K562 (cell line): ENCODE measurements around the gene ACTR3C. TPM values are rescaled to one million over a fixed set of nuclear protein-coding genes. Genes with fewer than 3 reads are reported as not detected.

Experiments
- ETV6 ChIP-seq, 3 experiments: fragments of 150-350 bp in 1 of 3; sonication (generic) in 1 of 3; formaldehyde crosslinking in 1 of 3; IDR thresholded peaks; 2 replicates each; pipeline versions ENCODE4 v1.6.1 to v1.8.0; 2014 to 2022; ENCODE audit warnings: borderline replicate concordance in 2 of 3, low read depth in 2 of 3, antibody characterized with exemption in 1 of 3, low read length in 1 of 3, mild to moderate bottlenecking in 1 of 3, missing genetic modification reagents in 1 of 3
- GATAD2B ChIP-seq: fragments of 450-650 bp; IDR thresholded peaks from 2 replicates; pipeline ENCODE4 v1.6.1; 2017; ENCODE audit warnings: mild to moderate bottlenecking, borderline replicate concordance
- GTF2A2 ChIP-seq: IDR thresholded peaks from 2 replicates; pipeline ENCODE4 v1.6.1; 2016; ENCODE audit warnings: mild to moderate bottlenecking, missing genetic modification characterization, missing compliant biosample characterization
- GTF2F1 ChIP-seq: IDR thresholded peaks from 2 replicates; pipeline ENCODE4 v1.6.1; 2011; ENCODE audit warnings: low read depth, low read length, improper control_type of control experiment
- HMGN3 ChIP-seq: IDR thresholded peaks from 2 replicates; pipeline ENCODE4 v1.6.1; 2011; ENCODE audit warnings: borderline replicate concordance, low read depth, mild to moderate bottlenecking, mixed read lengths, low read length; ENCODE audit not compliant: insufficient read length; ENCODE audit errors: extremely low read depth
- KLF16 ChIP-seq: IDR thresholded peaks from 2 replicates; pipeline ENCODE4 v1.6.1; 2016; ENCODE audit warnings: antibody characterized with exemption
- MECOM ChIP-seq: fragments of 250-450 bp; sonication (Bioruptor Pico); IDR thresholded peaks from 2 replicates; pipeline ENCODE4 v1.8.0; 2022; ENCODE audit warnings: inconsistent platforms
- MYBL2 ChIP-seq, 2 experiments: fragments of 450-650 bp in 1 of 2; sonication (generic) in 1 of 2; formaldehyde crosslinking in 1 of 2; IDR thresholded peaks; 2 replicates each; pipeline versions ENCODE4 v1.6.1 to v1.8.1; 2017 to 2022; ENCODE audit warnings: borderline replicate concordance in 1 of 2, inconsistent platforms in 1 of 2, low read depth in 1 of 2, mild to moderate bottlenecking in 1 of 2, missing genetic modification reagents in 1 of 2, moderate library complexity in 1 of 2
- PHF20 ChIP-seq: fragments of 450-650 bp; IDR thresholded peaks from 2 replicates; pipeline ENCODE4 v1.6.1; 2018; ENCODE audit not compliant: partially characterized antibody
- RAD51 ChIP-seq: fragments of 450-650 bp; IDR thresholded peaks from 2 replicates; pipeline ENCODE4 v1.7.1; 2016; ENCODE audit warnings: low read depth, mild to moderate bottlenecking, borderline replicate concordance
- RBM25 ChIP-seq: fragments of 200-400 bp; formaldehyde crosslinking; IDR thresholded peaks from 2 replicates; pipeline ENCODE4 v1.6.1; 2018; ENCODE audit warnings: low read length, low read depth, moderate library complexity; ENCODE audit not compliant: severe bottlenecking
- SMAD4 ChIP-seq: fragments of 250-450 bp; sonication (Bioruptor Pico); conservative IDR thresholded peaks from 2 replicates; pipeline ENCODE4 v1.8.0; 2021; ENCODE audit warnings: inconsistent platforms, mild to moderate bottlenecking, moderate library complexity
- TFE3 ChIP-seq: fragments of 450-650 bp; formaldehyde crosslinking; IDR thresholded peaks from 2 replicates; pipeline ENCODE4 v1.4.0; 2020; ENCODE audit warnings: mild to moderate bottlenecking, mixed read lengths
- THRA ChIP-seq: fragments of 450-650 bp; IDR thresholded peaks from 2 replicates; pipeline ENCODE4 v1.6.1; 2017; ENCODE audit warnings: mild to moderate bottlenecking, moderate library complexity
- ZNF140 ChIP-seq: fragments of 250-450 bp; sonication (Bioruptor Pico); IDR thresholded peaks from 2 replicates; pipeline ENCODE4 v1.8.0; 2021; ENCODE audit warnings: moderate library complexity, mild to moderate bottlenecking, inconsistent platforms
- ZNF24 ChIP-seq: fragments of 450-650 bp; IDR thresholded peaks from 2 replicates; pipeline ENCODE4 v1.6.1; 2016
- ZNF77 ChIP-seq: fragments of 250-450 bp; sonication (Bioruptor Pico); IDR thresholded peaks from 2 replicates; pipeline ENCODE4 v1.5.0; 2020
- ZNF780A ChIP-seq: fragments of 250-450 bp; sonication (Bioruptor Pico); IDR thresholded peaks from 2 replicates; pipeline ENCODE4 v1.5.0; 2021; ENCODE audit warnings: mild to moderate bottlenecking
- polyA plus RNA-seq, 8 experiments: library from polyadenylated mRNA; depleted of rRNA in 4 of 8; stranded (reverse) in 5 of 8; unstranded in 3 of 8; fragments of >200 nt; fragmentation: Nextera tagmentation in 2 of 8; fragmentation: Illumina TruSeq in 1 of 8; extraction: Ambion mirVana in 2 of 8; extraction: Trizol in 1 of 8; gene quantifications; 2 replicates each; pipeline versions ENCODE4 v1.2.1 to v1.2.3, GENCODE V29; 2011 to 2014; ENCODE audit warnings: inconsistent platforms in 1 of 8, missing spikeins in 1 of 8
- total RNA-seq, 7 experiments: library from RNA; depleted of rRNA in 6 of 7; stranded (reverse); fragments of >200 nt in 6 of 7; fragmentation: Illumina TruSeq in 2 of 7; extraction: Trizol in 2 of 7; gene quantifications; 2 replicates each; pipeline versions ENCODE4 v1.2.1 to v1.2.3, GENCODE V29; 2011 to 2021; ENCODE audit warnings: low replicate concordance in 1 of 7
- TF ChIP-seq, protein P1 (sequence below): fragments of 250-450 bp; sonication (Bioruptor Pico); IDR thresholded peaks from 2 replicates; pipeline ENCODE4 v1.8.0; 2022; ENCODE audit warnings: inconsistent platforms
- TF ChIP-seq, protein P2 (sequence below): fragments of 250-450 bp; sonication (Bioruptor Pico); IDR thresholded peaks from 2 replicates; pipeline ENCODE4 v1.4.0; 2020; ENCODE audit warnings: mild to moderate bottlenecking, moderate library complexity

The ACTR3C gene
- total and polyA plus RNA-seq, 9 of the 15 experiments (the other 6 are each of a cell fraction or from before 2014, with no cell fraction given): 9.0 to 35.4 (median 13.3) TPM

DNA sequence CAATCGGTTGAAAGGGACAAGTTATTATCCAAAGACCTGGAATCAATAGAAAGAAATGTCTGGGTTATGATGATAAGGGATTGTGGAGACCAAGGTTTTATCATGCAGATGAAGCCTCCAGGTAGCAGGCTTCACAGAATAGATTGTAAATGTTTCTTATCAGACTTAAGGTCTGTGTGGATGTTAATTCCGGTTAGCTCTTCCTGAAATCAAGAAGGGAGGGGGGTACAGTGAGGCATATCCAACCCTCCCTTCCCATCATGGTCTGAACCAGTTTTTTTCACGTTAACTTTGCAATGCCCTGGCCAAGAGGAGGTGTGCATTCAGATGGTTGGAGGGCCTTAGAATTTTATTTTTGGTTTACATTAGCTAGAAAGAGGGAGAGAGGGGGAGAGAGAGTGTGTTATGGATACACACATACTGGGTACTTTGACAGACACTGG lies 10.0 kb downstream of the ACTR3C start (continued):
- peak; percentile 96 for TF ChIP-seq KLF16
- TF ChIP-seq, protein P1, sequence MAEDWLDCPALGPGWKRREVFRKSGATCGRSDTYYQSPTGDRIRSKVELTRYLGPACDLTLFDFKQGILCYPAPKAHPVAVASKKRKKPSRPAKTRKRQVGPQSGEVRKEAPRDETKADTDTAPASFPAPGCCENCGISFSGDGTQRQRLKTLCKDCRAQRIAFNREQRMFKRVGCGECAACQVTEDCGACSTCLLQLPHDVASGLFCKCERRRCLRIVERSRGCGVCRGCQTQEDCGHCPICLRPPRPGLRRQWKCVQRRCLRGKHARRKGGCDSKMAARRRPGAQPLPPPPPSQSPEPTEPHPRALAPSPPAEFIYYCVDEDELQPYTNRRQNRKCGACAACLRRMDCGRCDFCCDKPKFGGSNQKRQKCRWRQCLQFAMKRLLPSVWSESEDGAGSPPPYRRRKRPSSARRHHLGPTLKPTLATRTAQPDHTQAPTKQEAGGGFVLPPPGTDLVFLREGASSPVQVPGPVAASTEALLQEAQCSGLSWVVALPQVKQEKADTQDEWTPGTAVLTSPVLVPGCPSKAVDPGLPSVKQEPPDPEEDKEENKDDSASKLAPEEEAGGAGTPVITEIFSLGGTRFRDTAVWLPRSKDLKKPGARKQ: no peak
- no peak for TF ChIP-seq HMGN3
- no peak for TF ChIP-seq MYBL2 (IDR thresholded peaks at IDR 0.05; ENCODE audit: low read depth)
- no peak for TF ChIP-seq MYBL2 (CRISPR knock-in tag; IDR thresholded peaks at IDR 0.05; ENCODE audit: borderline replicate concordance)
- TF ChIP-seq THRA: no peak
- TF ChIP-seq GTF2A2: no peak
- TF ChIP-seq RBM25: no peak
- TF ChIP-seq ZNF140: no peak
- no peak for TF ChIP-seq ZNF24
- no peak for TF ChIP-seq PHF20
- TF ChIP-seq RAD51: no peak
- peak; percentile 71 for TF ChIP-seq SMAD4 (CRISPR knock-in tag)
- peak; percentile 70; the same call in 1 of the 2 replicates for TF ChIP-seq MECOM (CRISPR knock-in tag)
- 0 out of 4 replicates have a peak, but pooled peaks of 1 of the 2 experiments have one; percentile 57 for TF ChIP-seq ETV6 (IDR thresholded peaks at IDR 0.05; ENCODE audit: borderline replicate concordance in 1 of 2, low read depth in 2 of 2, low read length in 1 of 2)
- no peak for TF ChIP-seq ETV6 (CRISPR knock-in tag; IDR thresholded peaks at IDR 0.05; ENCODE audit: borderline replicate concordance)
- TF ChIP-seq, protein P2, sequence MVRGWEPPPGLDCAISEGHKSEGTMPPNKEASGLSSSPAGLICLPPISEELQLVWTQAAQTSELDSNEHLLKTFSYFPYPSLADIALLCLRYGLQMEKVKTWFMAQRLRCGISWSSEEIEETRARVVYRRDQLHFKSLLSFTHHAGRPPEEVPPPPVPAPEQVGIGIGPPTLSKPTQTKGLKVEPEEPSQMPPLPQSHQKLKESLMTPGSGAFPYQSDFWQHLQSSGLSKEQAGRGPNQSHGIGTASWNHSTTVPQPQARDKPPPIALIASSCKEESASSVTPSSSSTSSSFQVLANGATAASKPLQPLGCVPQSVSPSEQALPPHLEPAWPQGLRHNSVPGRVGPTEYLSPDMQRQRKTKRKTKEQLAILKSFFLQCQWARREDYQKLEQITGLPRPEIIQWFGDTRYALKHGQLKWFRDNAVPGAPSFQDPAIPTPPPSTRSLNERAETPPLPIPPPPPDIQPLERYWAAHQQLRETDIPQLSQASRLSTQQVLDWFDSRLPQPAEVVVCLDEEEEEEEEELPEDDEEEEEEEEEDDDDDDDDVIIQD: no peak
- no peak for TF ChIP-seq TFE3
- no peak for TF ChIP-seq ZNF77 (CRISPR knock-in tag)
- TF ChIP-seq GTF2F1: no peak
- peak; percentile 97 for TF ChIP-seq GATAD2B
- no peak for TF ChIP-seq ZNF780A (CRISPR knock-in tag)
